LNCAP (cell line): ENCODE measurements around the gene C12orf76.

Experiments
- TF ChIP-seq, protein P1 (sequence below): fragments of 450-650 bp; IDR thresholded peaks from 2 replicates; pipeline ENCODE4 v1.5.1; 2017; ENCODE audit warnings: mild to moderate bottlenecking

C12orf76 gene

GRCh38 chr12:110080410-110080809 is 32.1 kb upstream of the C12orf76 start:
- TF ChIP-seq, protein P1, sequence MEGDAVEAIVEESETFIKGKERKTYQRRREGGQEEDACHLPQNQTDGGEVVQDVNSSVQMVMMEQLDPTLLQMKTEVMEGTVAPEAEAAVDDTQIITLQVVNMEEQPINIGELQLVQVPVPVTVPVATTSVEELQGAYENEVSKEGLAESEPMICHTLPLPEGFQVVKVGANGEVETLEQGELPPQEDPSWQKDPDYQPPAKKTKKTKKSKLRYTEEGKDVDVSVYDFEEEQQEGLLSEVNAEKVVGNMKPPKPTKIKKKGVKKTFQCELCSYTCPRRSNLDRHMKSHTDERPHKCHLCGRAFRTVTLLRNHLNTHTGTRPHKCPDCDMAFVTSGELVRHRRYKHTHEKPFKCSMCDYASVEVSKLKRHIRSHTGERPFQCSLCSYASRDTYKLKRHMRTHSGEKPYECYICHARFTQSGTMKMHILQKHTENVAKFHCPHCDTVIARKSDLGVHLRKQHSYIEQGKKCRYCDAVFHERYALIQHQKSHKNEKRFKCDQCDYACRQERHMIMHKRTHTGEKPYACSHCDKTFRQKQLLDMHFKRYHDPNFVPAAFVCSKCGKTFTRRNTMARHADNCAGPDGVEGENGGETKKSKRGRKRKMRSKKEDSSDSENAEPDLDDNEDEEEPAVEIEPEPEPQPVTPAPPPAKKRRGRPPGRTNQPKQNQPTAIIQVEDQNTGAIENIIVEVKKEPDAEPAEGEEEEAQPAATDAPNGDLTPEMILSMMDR: no peak

- TF ChIP-seq, protein P1: no peak
Measured at GRCh38 chr12:110079477-110080400, 31.4 kb upstream of the C12orf76 start.

DNA sequence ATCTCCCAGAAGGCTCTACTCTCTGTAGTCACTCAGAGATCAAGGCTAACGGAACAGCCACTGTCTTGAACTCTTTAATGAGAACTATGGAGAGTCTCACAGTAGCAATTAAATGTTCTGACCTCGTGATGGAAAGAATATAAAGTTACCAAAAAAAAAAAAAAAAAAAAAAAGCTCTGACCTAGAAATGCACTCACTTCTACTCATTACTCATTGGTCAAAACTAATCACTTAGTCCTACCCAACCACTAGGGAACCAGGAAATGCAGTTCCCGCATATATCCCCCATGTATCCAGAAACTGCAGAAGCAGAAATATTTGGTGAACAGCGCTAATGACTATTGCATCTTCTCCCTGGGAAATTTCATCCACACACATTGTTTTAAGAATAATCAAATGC is 29.5 kb upstream of the C12orf76 start:
- TF ChIP-seq, protein P1: no peak

- TF ChIP-seq, protein P1: no peak
Measured at GRCh38 chr12:110075880-110076279, 27.6 kb upstream of the C12orf76 start.

- TF ChIP-seq, protein P1: no peak
Measured at GRCh38 chr12:110074089-110074488, 25.8 kb upstream of the C12orf76 start.

- TF ChIP-seq, protein P1: no peak
Measured at GRCh38 chr12:110073049-110073831, 24.9 kb upstream of the C12orf76 start.

DNA sequence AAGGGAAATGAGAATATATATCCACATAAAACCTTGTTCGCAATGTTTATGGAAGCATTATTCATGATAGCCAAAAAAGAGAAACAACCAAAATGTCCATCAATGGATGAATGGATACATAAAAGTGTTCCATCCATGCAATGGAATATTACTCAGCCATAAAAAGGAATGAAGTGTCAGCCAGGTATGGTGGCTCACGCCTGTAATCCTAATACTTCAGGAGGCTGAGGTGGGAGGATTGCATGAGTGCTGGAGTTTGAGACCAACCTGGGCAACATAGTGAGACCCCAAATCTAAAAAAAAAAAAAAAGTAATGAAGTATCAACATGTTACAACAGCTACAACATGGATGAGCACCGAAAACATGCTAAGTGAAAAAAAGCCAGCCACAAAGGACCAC is 23.6 kb upstream of the C12orf76 start:
- TF ChIP-seq, protein P1: no peak
